ENCODE measurements around the gene NPY2R. TPM values are rescaled to one million over a fixed set of nuclear protein-coding genes. Genes with fewer than 3 reads are reported as not detected.

The NPY2R gene
- total and polyA plus RNA-seq, 2 of the 13 experiments (the other 11 are each of a cell fraction or from before 2014, with no cell fraction given) = not detected

DNA sequence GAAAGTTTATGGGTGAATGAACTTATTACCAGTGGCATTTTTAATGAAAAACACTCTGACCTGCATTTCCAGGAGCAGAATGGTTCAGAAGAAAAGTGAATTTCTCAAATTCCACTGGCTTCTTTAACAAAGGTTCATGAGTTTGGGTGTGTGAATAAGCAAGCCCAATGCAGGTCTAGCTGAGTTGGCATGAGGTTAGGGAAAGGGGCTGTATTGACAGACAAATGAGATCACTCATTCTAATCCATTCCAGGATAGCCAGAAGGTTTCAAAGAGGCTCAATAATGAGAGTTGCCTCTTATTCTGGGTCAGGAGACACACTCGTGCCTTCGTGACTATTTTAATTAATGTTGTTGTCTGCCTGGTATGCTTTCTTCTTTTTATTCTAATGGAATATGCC lies 43.7 kb upstream of the NPY2R start:
- Histone ChIP-seq H4K20me1 (ENCODE audit: insufficient read depth, low read length) (no peaks in the 10 kb centered on the region), H3K36me3 (replicated peaks in 1 of 2; ENCODE audit: control insufficient read depth in 1 of 2, insufficient read depth in 2 of 2, low read length in 2 of 2) (no peaks in the 10 kb centered on the region), H3K4me2 (ENCODE audit: low read depth, low read length) (no peak overlapping the region), H3K79me2 (ENCODE audit: insufficient read depth, low read length) (no peaks in the 10 kb centered on the region), H3K9ac (ENCODE audit: insufficient read depth, low read depth, low read length) (no peak overlapping the region), H3K4me3 (replicated peaks in 1 of 3; ENCODE audit: insufficient read depth in 1 of 3, low read depth in 2 of 3, low read length in 3 of 3) (no peak overlapping the region), H3K27me3 (ENCODE audit: control insufficient read depth in 1 of 2, insufficient read depth in 2 of 2, low read length in 2 of 2) (no peaks in the 10 kb centered on the region), H3K9me3 (ENCODE audit: low read length) (no peaks in the 10 kb centered on the region), H2AFZ (ENCODE audit: low read length) (no peak overlapping the region), H3K27ac (ENCODE audit: extremely low read length, insufficient read depth, low read length) (no peak overlapping the region), H3K4me1 (ENCODE audit: insufficient read depth, low read length) (no peaks in the 10 kb centered on the region)
- DNase-seq (ENCODE audit: low spot score) = no peak
- TF ChIP-seq SNAI1 (CRISPR knock-in tag; IDR thresholded peaks at IDR 0.05; ENCODE audit: borderline replicate concordance) (no peak), IRF2 (CRISPR knock-in tag; IDR thresholded peaks at IDR 0.05) (no peak), IKZF1 (IDR thresholded peaks at IDR 0.05) (no peak), YEATS4 (CRISPR knock-in tag; IDR thresholded peaks at IDR 0.05; ENCODE audit: borderline replicate concordance) (no peak), ZNF589 (CRISPR knock-in tag; conservative IDR thresholded peaks at IDR 0.05) (no peak), ZNF292 (CRISPR knock-in tag; IDR thresholded peaks at IDR 0.05; ENCODE audit: borderline replicate concordance, low read depth) (no peak), ZBTB3 (CRISPR knock-in tag; IDR thresholded peaks at IDR 0.05; ENCODE audit: borderline replicate concordance, low read depth) (no peak), ZNF160 (CRISPR knock-in tag; IDR thresholded peaks at IDR 0.05) (no peak), KLF13 (CRISPR knock-in tag; IDR thresholded peaks at IDR 0.05) (no peak), ZNF263 (CRISPR knock-in tag; IDR thresholded peaks at IDR 0.05) (no peak), FOXP1 (IDR thresholded peaks at IDR 0.05) (no peak), FOXP1 (CRISPR knock-in tag; IDR thresholded peaks at IDR 0.05) (no peak)
- TF ChIP-seq, protein P1, sequence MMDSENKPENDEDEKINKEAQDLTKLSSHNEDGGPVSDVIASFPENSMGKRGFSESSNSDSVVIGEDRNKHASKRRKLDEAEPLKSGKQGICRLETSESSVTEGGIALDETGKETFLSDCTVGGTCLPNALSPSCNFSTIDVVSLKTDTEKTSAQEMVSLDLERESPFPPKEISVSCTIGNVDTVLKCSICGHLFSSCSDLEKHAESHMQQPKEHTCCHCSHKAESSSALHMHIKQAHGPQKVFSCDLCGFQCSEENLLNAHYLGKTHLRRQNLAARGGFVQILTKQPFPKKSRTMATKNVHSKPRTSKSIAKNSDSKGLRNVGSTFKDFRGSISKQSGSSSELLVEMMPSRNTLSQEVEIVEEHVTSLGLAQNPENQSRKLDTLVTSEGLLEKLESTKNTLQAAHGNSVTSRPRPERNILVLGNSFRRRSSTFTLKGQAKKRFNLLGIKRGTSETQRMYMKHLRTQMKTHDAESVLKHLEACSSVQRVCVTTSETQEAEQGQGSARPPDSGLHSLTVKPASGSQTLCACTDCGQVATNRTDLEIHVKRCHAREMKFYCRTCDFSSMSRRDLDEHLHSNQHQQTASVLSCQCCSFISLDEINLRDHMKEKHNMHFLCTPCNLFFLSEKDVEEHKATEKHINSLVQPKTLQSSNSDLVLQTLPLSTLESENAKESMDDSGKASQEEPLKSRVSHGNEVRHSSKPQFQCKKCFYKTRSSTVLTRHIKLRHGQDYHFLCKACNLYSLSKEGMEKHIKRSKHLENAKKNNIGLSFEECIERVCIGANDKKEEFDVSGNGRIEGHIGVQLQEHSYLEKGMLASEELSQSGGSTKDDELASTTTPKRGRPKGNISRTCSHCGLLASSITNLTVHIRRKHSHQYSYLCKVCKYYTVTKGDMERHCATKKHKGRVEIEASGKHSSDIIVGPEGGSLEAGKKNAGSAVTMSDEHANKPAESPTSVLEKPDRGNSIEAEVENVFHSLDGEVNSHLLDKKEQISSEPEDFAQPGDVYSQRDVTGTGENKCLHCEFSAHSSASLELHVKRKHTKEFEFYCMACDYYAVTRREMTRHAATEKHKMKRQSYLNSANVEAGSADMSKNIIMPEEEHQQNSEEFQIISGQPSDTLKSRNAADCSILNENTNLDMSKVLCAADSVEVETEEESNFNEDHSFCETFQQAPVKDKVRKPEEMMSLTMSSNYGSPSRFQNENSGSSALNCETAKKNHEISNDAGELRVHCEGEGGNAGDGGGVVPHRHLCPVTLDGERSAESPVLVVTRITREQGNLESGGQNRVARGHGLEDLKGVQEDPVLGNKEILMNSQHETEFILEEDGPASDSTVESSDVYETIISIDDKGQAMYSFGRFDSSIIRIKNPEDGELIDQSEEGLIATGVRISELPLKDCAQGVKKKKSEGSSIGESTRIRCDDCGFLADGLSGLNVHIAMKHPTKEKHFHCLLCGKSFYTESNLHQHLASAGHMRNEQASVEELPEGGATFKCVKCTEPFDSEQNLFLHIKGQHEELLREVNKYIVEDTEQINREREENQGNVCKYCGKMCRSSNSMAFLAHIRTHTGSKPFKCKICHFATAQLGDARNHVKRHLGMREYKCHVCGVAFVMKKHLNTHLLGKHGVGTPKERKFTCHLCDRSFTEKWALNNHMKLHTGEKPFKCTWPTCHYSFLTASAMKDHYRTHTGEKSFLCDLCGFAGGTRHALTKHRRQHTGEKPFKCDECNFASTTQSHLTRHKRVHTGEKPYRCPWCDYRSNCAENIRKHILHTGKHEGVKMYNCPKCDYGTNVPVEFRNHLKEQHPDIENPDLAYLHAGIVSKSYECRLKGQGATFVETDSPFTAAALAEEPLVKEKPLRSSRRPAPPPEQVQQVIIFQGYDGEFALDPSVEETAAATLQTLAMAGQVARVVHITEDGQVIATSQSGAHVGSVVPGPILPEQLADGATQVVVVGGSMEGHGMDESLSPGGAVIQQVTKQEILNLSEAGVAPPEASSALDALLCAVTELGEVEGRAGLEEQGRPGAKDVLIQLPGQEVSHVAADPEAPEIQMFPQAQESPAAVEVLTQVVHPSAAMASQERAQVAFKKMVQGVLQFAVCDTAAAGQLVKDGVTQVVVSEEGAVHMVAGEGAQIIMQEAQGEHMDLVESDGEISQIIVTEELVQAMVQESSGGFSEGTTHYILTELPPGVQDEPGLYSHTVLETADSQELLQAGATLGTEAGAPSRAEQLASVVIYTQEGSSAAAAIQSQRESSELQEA (CRISPR knock-in tag; IDR thresholded peaks at IDR 0.05; ENCODE audit: not compliant biosample characterization) = no peak
- TF ChIP-seq, protein P2, sequence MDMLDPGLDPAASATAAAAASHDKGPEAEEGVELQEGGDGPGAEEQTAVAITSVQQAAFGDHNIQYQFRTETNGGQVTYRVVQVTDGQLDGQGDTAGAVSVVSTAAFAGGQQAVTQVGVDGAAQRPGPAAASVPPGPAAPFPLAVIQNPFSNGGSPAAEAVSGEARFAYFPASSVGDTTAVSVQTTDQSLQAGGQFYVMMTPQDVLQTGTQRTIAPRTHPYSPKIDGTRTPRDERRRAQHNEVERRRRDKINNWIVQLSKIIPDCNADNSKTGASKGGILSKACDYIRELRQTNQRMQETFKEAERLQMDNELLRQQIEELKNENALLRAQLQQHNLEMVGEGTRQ (IDR thresholded peaks at IDR 0.05; ENCODE audit: low read depth, low read length) = no peak
- TF ChIP-seq, protein P2 (CRISPR knock-in tag; IDR thresholded peaks at IDR 0.05; ENCODE audit: borderline replicate concordance) = no peak
- TF ChIP-seq, protein P3, sequence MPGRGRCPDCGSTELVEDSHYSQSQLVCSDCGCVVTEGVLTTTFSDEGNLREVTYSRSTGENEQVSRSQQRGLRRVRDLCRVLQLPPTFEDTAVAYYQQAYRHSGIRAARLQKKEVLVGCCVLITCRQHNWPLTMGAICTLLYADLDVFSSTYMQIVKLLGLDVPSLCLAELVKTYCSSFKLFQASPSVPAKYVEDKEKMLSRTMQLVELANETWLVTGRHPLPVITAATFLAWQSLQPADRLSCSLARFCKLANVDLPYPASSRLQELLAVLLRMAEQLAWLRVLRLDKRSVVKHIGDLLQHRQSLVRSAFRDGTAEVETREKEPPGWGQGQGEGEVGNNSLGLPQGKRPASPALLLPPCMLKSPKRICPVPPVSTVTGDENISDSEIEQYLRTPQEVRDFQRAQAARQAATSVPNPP (CRISPR knock-in tag; IDR thresholded peaks at IDR 0.05) = no peak
- CTCF ChIA-PET (ENCODE audit: low intra/inter-chr PET ratio, low total read pairs) = no interaction called here
- intact Hi-C loops (cut with micrococcal nuclease; ENCODE audit: unreplicated experiment) = no loop called here
- POLR2A ChIA-PET = no interaction called here
- ATAC-seq = no peak
- BruUV-seq (replicated peaks) = no TSS peak
- no peak for FAIRE-seq
- 4% methylated on average over 2 of the region's 2 CpGs for WGBS (ENCODE audit: low lambda C conversion rate)
- in situ Hi-C loops (cut with HindIII; ENCODE audit: extremely low pct_ligation_motif_present, low pct_unique_long_range_greater_than_20kb) = no loop called here
